GM06990 (cell line): ENCODE measurements around the gene IQSEC1.

Experiments
- DNase-seq: peaks from one replicate; pipeline ENCODE4 v3.0.0-alpha.2; 2011; ENCODE audit not compliant: insufficient read length; ENCODE audit errors: extremely low read depth
- H3K27me3 ChIP-seq: replicated peaks from 2 replicates; pipeline ENCODE4 v1.6.0; 2011; ENCODE audit warnings: low read length; ENCODE audit not compliant: control insufficient read depth, insufficient read depth
- H3K36me3 ChIP-seq: 2 replicates; pipeline ENCODE4 v1.5.1; 2011; ENCODE audit warnings: low read length; ENCODE audit not compliant: control insufficient read depth, insufficient read depth
- H3K4me3 ChIP-seq: replicated peaks from 2 replicates; pipeline ENCODE4 v1.5.1; 2011; ENCODE audit warnings: low read depth, mild to moderate bottlenecking, control low read depth, low read length
- CTCF ChIP-seq: IDR thresholded peaks from 2 replicates; pipeline ENCODE4 v1.5.1; 2011; ENCODE audit warnings: low read length, control low read depth, mild to moderate bottlenecking, inconsistent platforms; ENCODE audit not compliant: insufficient read depth, poor library complexity, severe bottlenecking

The IQSEC1 gene

GRCh38 chr3:12974819-12975218 lies 98.4 kb downstream of the IQSEC1 start:
- Histone ChIP-seq H3K27me3 (no peaks in the 10 kb centered on the region), H3K36me3 (peaks cover 9% of the 10 kb centered on the region), H3K4me3 (no peak overlapping the region)
- TF ChIP-seq CTCF = no peak
- no peak for DNase-seq

- peaks cover 9% of the 10 kb centered on the region for H3K36me3 ChIP-seq
- no peak overlapping the region for H3K4me3 ChIP-seq
- TF ChIP-seq CTCF = no peak
- no peak for DNase-seq
- no peaks in the 10 kb centered on the region for H3K27me3 ChIP-seq
Measured at GRCh38 chr3:12974334-12974733, 98.9 kb downstream of the IQSEC1 start.

- Histone ChIP-seq H3K27me3 (no peaks in the 10 kb centered on the region), H3K36me3 (peaks cover 10% of the 10 kb centered on the region), H3K4me3 (no peak overlapping the region)
- no peak for TF ChIP-seq CTCF
- DNase-seq = no peak
Measured at GRCh38 chr3:12973827-12974226, 99.4 kb downstream of the IQSEC1 start.

- DNase-seq = no peak
- Histone ChIP-seq H3K27me3 (no peaks in the 10 kb centered on the region), H3K4me3 (no peak overlapping the region), H3K36me3 (peaks cover 11% of the 10 kb centered on the region)
- TF ChIP-seq CTCF = no peak
Measured at GRCh38 chr3:12972781-12973702, 100.2 kb downstream of the IQSEC1 start.

- TF ChIP-seq CTCF = no peak
- Histone ChIP-seq H3K4me3 (no peak overlapping the region), H3K36me3 (peaks cover 9% of the 10 kb centered on the region), H3K27me3 (no peaks in the 10 kb centered on the region)
- DNase-seq = no peak
Measured at GRCh38 chr3:12972043-12972442, 101.2 kb downstream of the IQSEC1 start.
